Activated CD8-positive, alpha-beta T cell treated with anti-CD3 and anti-CD28 coated beads for 36 hours (primary cell): Measurements from ENCODE around the gene PRSS3. TPM values are rescaled to one million over a fixed set of nuclear protein-coding genes. Genes with fewer than 3 reads are reported as not detected.
"Not testable (repeated sequence)": the region's sequence is repeated elsewhere in the genome, so short reads cannot be mapped to it uniquely, and the experiment has no call there.

Experiments
- ATAC-seq: fragments of 200-7000 bp; cut with Tn5 transposase; one replicate; pipeline ENCODE4 v1.10.0; 2021; ENCODE audit warnings: mild to moderate bottlenecking, moderate library complexity
- CTCF ChIA-PET: fragments of 350-600 bp; sonication (Branson Sonifier 250); formaldehyde crosslinking; loops from one replicate; lab custom pipeline; 2021; ENCODE audit warnings: antibody characterized with exemption; lab: Charles Lee
- POLR2A ChIA-PET: fragments of 350-600 bp; sonication (Branson Sonifier 250); formaldehyde crosslinking; loops from one replicate; lab custom pipeline; 2021; ENCODE audit warnings: antibody characterized with exemption; lab: Charles Lee
- DNase-seq: peaks from one replicate; pipeline ENCODE4 v3.0.0-alpha.2; 2020
- H3K27ac Mint-ChIP-seq: one replicate; pipeline ENCODE4 v1.8.0; 2021; ENCODE audit warnings: mild to moderate bottlenecking, mixed read lengths
- H3K27me3 Mint-ChIP-seq: one replicate; pipeline ENCODE4 v1.8.0; 2021; ENCODE audit warnings: mixed read lengths
- H3K36me3 Mint-ChIP-seq: one replicate; pipeline ENCODE4 v1.8.0; 2021; ENCODE audit warnings: low read depth, mixed read lengths
- H3K4me1 Mint-ChIP-seq: one replicate; pipeline ENCODE4 v1.8.0; 2021; ENCODE audit warnings: low read depth, mixed read lengths
- H3K4me3 Mint-ChIP-seq: one replicate; pipeline ENCODE4 v1.8.0; 2021; ENCODE audit warnings: mild to moderate bottlenecking, moderate library complexity, mixed read lengths
- H3K9me3 Mint-ChIP-seq: one replicate; pipeline ENCODE4 v1.8.0; 2021; ENCODE audit warnings: mixed read lengths
- intact Hi-C: fragments of 100-400 bp; cut with micrococcal nuclease; formaldehyde crosslinking; loops from one replicate; pipeline ENCODE4 v1.10.0; 2022
- total RNA-seq, 2 experiments: library from RNA; stranded (reverse); gene quantifications; one replicate each; pipeline ENCODE4 v1.2.3, GENCODE V29; 2021
- TF ChIP-seq, protein P1 (sequence below): fragments of 200-600 bp; IDR thresholded peaks from one replicate; pipeline ENCODE4 v1.8.0; 2022; ENCODE audit warnings: antibody characterized with exemption, mild to moderate bottlenecking

Gene PRSS3
- total RNA-seq, 2 experiments from 2014 or later = not detected

DNA sequence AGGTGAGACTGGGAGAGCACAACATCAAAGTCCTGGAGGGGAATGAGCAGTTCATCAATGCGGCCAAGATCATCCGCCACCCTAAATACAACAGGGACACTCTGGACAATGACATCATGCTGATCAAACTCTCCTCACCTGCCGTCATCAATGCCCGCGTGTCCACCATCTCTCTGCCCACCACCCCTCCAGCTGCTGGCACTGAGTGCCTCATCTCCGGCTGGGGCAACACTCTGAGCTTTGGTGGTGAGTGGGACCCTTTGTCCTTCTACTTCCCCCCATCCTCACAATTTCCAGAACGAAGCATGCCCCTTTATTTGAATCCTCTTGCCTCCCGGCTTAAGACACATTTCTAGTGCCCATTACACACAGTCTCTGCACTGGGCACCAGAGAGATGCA is 2.5 kb downstream of the PRSS3 start:
- CTCF ChIA-PET = no interaction called here
- POLR2A ChIA-PET = no interaction called here
- DNase-seq = no peak
- Mint-ChIP-seq H3K27ac (no peak overlapping the region), H3K27me3 (peaks cover 6% of the 10 kb centered on the region), H3K9me3 (no peaks in the 10 kb centered on the region), H3K4me3 (no peak overlapping the region), H3K4me1 (no peaks in the 10 kb centered on the region), H3K36me3 (no peaks in the 10 kb centered on the region)
- ATAC-seq = no peak
- TF ChIP-seq, protein P1, sequence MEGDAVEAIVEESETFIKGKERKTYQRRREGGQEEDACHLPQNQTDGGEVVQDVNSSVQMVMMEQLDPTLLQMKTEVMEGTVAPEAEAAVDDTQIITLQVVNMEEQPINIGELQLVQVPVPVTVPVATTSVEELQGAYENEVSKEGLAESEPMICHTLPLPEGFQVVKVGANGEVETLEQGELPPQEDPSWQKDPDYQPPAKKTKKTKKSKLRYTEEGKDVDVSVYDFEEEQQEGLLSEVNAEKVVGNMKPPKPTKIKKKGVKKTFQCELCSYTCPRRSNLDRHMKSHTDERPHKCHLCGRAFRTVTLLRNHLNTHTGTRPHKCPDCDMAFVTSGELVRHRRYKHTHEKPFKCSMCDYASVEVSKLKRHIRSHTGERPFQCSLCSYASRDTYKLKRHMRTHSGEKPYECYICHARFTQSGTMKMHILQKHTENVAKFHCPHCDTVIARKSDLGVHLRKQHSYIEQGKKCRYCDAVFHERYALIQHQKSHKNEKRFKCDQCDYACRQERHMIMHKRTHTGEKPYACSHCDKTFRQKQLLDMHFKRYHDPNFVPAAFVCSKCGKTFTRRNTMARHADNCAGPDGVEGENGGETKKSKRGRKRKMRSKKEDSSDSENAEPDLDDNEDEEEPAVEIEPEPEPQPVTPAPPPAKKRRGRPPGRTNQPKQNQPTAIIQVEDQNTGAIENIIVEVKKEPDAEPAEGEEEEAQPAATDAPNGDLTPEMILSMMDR = no peak
- intact Hi-C loops = no loop called here

DNA sequence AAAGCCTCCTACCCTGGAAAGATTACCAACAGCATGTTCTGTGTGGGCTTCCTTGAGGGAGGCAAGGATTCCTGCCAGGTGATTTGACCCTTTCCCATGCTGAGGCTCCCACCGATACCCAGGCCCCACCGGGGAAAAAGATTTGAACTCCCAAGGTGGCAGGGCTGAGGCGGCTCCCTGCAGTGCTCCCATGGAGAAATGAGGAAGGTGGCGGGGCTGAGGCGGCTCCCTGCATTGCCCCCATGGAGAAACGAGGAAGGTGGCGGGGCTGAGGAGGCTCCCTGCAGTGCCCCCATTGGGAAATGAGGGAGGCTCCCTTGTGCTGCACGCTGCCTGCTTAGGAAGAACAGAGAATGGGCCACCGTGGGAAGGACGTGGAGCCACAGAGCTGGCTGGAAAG is 3.2 kb downstream of the PRSS3 start:
- CTCF ChIA-PET = interaction anchor here (1.4 kb wide), 1 partner anchor 15 kb away, joined by 3 read pairs; no protein-coding TSS in a partner anchor
- H3K4me1 Mint-ChIP-seq = no peaks in the 10 kb centered on the region
- peaks cover 6% of the 10 kb centered on the region for H3K27me3 Mint-ChIP-seq
- POLR2A ChIA-PET = no interaction called here
- DNase-seq = no peak
- H3K4me3 Mint-ChIP-seq = no peak overlapping the region
- H3K27ac Mint-ChIP-seq = no peak overlapping the region
- intact Hi-C loops = no loop called here
- no peaks in the 10 kb centered on the region for H3K9me3 Mint-ChIP-seq
- no peak for ATAC-seq
- TF ChIP-seq, protein P1 = no peak
- H3K36me3 Mint-ChIP-seq = no peaks in the 10 kb centered on the region

DNA sequence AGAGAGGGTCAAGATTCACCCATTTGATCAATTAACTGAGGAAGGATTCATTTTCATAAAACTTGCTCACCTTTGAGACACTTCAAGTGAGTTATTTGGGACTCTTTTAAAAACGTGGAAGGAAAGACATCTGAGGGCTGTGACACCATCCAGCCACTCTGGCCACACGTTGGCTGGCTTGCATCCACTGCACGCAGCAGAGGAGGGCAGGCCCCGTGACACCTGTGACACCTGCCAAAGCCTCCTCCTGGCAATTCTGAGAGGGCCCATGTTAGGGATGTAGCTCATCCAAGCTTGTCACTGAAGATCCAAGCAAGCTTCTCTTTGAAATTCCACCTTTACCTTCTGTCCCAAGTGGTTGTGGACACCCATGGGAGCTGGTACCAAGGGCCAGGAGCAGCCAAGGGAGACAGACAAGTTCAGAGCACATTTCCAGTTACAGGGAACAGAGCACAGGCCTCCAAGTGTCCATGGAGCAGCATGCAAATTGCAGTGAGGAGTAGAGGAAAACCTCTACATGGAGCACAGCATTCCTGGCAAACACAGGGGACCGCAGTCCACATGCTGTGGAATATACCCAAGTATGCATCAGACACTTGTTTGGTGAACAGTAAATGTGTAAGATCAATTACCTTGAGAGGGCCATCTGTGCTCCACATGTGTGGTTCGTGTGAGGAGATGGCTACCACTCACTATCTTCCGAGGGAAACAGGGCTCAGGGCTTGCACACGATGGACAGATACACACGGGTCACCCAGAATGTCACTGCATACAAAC is 4.8 kb downstream of the PRSS3 start:
- ChIA-PET POLR2A (no interaction called here), CTCF (interaction anchor here (0.9 to 1.8 kb wide), 2 partner anchors 21 to 22 kb away, joined by 3 to 7 read pairs; no protein-coding TSS in a partner anchor)
- Mint-ChIP-seq H3K27ac (no peak overlapping the region), H3K4me1 (no peaks in the 10 kb centered on the region), H3K36me3 (no peaks in the 10 kb centered on the region), H3K9me3 (no peaks in the 10 kb centered on the region), H3K4me3 (no peak overlapping the region), H3K27me3 (peaks cover 6% of the 10 kb centered on the region)
- intact Hi-C loops = no loop called here
- DNase-seq = no peak
- TF ChIP-seq, protein P1 = no peak
- no peak for ATAC-seq

DNA sequence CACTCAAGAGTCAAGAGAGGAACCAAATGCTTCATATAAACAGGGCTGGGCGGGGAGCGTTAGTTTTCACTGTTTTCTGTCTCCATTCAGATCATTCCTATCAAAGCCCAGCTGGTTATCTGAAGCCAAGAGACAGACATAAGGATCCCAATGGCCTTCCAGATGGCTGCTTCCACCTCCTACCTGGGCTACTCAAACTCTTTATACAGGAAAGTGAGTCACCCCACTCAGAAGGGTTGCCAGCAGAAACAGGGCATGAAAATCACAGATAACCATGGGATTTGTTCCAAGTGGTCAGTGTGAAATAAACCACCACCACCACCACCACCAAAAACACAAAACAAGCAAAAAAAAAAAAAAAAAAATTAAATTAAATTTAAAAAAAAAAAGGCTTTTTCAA is 5.5 kb downstream of the PRSS3 start:
- Mint-ChIP-seq H3K36me3 (no peaks in the 10 kb centered on the region), H3K4me3 (no peak overlapping the region), H3K9me3 (no peaks in the 10 kb centered on the region), H3K27ac (no peak overlapping the region), H3K4me1 (no peaks in the 10 kb centered on the region), H3K27me3 (peaks cover 6% of the 10 kb centered on the region)
- DNase-seq = no peak
- POLR2A ChIA-PET = no interaction called here
- CTCF ChIA-PET = interaction anchor here (1.8 kb wide), 1 partner anchor 22 kb away, joined by 7 read pairs; no protein-coding TSS in a partner anchor
- no peak for ATAC-seq
- intact Hi-C loops = no loop called here
- TF ChIP-seq, protein P1 = no peak

DNA sequence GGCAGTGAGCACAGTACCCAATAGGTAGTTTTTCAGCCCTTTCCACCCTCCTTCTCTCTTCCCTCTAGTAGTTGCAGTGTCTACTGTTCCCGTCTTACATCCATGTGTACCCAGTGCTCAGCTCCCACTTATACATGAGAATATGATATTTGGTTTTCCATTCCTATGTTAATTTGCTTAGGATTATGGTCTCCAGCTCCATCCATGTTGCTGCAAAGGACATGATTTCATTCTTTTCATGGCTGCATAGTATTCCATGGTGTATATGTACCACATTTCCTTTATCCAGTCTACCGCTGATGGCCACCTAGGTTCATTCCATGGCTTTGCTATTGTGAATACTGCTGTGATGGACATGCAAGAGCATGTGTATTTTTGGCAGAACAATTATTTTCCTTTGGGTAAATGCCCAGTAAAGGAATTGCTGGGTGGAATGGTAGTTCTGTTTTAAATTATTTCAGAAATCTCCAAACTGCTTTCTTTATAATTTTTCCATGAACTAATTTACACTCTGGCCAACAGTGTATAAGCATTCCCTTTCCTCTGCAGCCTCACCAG is 6.7 kb downstream of the PRSS3 start:
- ATAC-seq, POLR2A ChIA-PET, H3K4me3 Mint-ChIP-seq, DNase-seq, H3K9me3 Mint-ChIP-seq, intact Hi-C loops, H3K4me1 Mint-ChIP-seq, H3K27ac Mint-ChIP-seq, H3K36me3 Mint-ChIP-seq, H3K27me3 Mint-ChIP-seq: not testable (repeated sequence)
- CTCF ChIA-PET = interaction anchor here (1.8 kb wide), 1 partner anchor 23 kb away, joined by 7 read pairs; no protein-coding TSS in a partner anchor

DNA sequence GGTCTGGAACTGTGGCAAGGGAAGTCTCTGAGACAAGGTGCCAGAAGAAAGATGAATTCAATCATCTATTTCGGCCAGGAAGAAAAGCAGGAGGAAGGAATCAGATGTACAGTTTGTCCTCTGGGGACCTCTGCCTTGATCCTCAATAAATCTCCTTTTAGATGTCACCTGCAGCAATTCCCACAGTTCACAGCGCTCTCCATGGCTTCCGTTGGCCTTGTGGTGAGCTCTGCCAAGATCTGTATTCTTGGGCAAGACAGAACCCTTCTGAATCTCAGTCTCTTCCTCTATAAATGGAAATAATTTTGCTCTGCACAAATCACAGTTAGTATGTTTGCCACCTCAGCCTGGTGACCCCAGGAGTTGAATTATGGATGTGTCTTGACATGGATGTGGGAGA is 8.8 kb downstream of the PRSS3 start:
- CTCF ChIA-PET = interaction anchor here (1.2 kb wide), 1 partner anchor 9 kb away, joined by 6 read pairs; no protein-coding TSS in a partner anchor

DNA sequence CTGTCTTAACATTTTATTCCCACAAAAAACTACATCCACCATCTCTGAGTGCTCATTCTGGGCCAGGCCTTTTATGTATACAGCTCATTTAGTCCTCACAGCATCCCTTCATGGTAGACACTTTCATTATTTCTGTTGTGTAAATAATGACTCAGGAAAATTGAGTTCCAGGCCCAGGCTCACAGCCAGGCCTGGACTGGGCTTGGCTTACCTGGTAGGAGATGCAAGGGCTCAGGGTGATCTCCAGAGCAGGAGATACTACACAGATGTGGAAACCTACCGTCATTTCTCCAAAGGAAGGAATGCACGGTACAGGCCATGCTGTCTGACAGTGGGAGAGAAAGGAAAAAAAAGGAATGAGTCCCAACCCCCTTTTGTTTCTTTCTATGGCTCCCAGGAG is 11.8 kb downstream of the PRSS3 start:
- DNase-seq, ATAC-seq, intact Hi-C loops, H3K27ac Mint-ChIP-seq, H3K27me3 Mint-ChIP-seq, H3K4me3 Mint-ChIP-seq, H3K36me3 Mint-ChIP-seq, H3K9me3 Mint-ChIP-seq, H3K4me1 Mint-ChIP-seq: not testable (repeated sequence)
- POLR2A ChIA-PET = interaction anchor here (0.7 to 0.8 kb wide), 2 partner anchors 9 to 413 kb away, joined by 3 read pairs; no protein-coding TSS in a partner anchor
- CTCF ChIA-PET = interaction anchor here (1.2 to 2.0 kb wide), 3 partner anchors 28 to 183 kb away, joined by 3 to 7 read pairs (median 4); no protein-coding TSS in a partner anchor

More for the DNA sequence above, 8.8 kb downstream of the PRSS3 start:
- H3K9me3 Mint-ChIP-seq, ATAC-seq, POLR2A ChIA-PET, H3K36me3 Mint-ChIP-seq, H3K27me3 Mint-ChIP-seq, intact Hi-C loops, H3K4me1 Mint-ChIP-seq, H3K4me3 Mint-ChIP-seq, H3K27ac Mint-ChIP-seq, DNase-seq: not testable (repeated sequence)

DNA sequence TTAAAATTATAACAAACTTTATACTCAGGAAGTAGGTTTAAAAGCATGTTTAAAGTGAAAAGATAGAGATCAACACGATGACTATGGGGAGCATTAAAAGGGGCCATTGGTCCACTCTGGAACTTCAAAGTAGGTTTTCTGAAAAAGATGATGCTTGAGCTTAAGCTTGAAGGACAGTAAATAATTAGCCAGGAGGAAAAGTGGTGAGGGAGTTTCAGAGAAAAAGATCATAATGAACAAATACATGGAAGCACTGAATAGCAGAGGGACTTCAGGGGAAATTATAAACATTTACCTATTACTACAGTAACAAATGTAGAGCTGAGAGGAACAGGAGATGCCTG is 13.6 kb downstream of the PRSS3 start:
- H3K9me3 Mint-ChIP-seq, H3K4me1 Mint-ChIP-seq, POLR2A ChIA-PET, H3K36me3 Mint-ChIP-seq, H3K27me3 Mint-ChIP-seq, DNase-seq, H3K27ac Mint-ChIP-seq, ATAC-seq, intact Hi-C loops, CTCF ChIA-PET, H3K4me3 Mint-ChIP-seq: not testable (repeated sequence)
